Trophoblast cell (in vitro differentiated cells and primary cell): Measurements from ENCODE around the gene GBF1.
"Not testable (repeated sequence)": the region's sequence is repeated elsewhere in the genome, so short reads cannot be mapped to it uniquely, and the experiment has no call there.

Experiments used
- DNase-seq, 2 donors: peaks; one replicate each; pipeline ENCODE4 v3.0.0-alpha.2; 2016
- H2AFZ ChIP-seq: 2 replicates; pipeline ENCODE4 v1.6.1; 2013; ENCODE audit warnings: low read length, moderate library complexity, mild to moderate bottlenecking; ENCODE audit not compliant: insufficient read depth, poor library complexity
- H2AK5ac ChIP-seq: 2 replicates; pipeline ENCODE4 v1.6.1; 2013; ENCODE audit warnings: mild to moderate bottlenecking, low read length
- H2BK120ac ChIP-seq: 2 replicates; pipeline ENCODE4 v1.6.1; 2013; ENCODE audit warnings: low read length, mild to moderate bottlenecking, moderate library complexity; ENCODE audit not compliant: insufficient read depth, poor library complexity
- H2BK12ac ChIP-seq: 2 replicates; pipeline ENCODE4 v1.6.1; 2013; ENCODE audit warnings: mild to moderate bottlenecking, low read length, moderate library complexity
- H2BK5ac ChIP-seq: 2 replicates; pipeline ENCODE4 v1.6.1; 2013; ENCODE audit warnings: low read length, low read depth, moderate library complexity, mild to moderate bottlenecking; ENCODE audit not compliant: poor library complexity
- H3K14ac ChIP-seq: 2 replicates; pipeline ENCODE4 v1.6.1; 2013; ENCODE audit warnings: mild to moderate bottlenecking, low read length
- H3K18ac ChIP-seq: 2 replicates; pipeline ENCODE4 v1.6.1; 2013; ENCODE audit warnings: mild to moderate bottlenecking, low read length
- H3K23ac ChIP-seq: 2 replicates; pipeline ENCODE4 v1.6.1; 2013; ENCODE audit warnings: low read length
- H3K27ac ChIP-seq: 2 replicates; pipeline ENCODE4 v1.5.1; 2013; ENCODE audit warnings: low read depth, mild to moderate bottlenecking, inconsistent platforms, low read length, moderate library complexity
- H3K27me3 ChIP-seq: 2 replicates; pipeline ENCODE4 v1.6.1; 2013; ENCODE audit warnings: inconsistent platforms, mild to moderate bottlenecking, low read length, moderate library complexity; ENCODE audit not compliant: insufficient read depth
- H3K36me3 ChIP-seq, 2 experiments: 1 replicate in 1 of 2; 2 replicates in 1 of 2; pipeline ENCODE4 v1.6.1; 2013; ENCODE audit warnings: low read length in 2 of 2, mild to moderate bottlenecking in 2 of 2, moderate library complexity in 1 of 2; ENCODE audit not compliant: insufficient read depth in 2 of 2, control insufficient read depth in 1 of 2
- H3K4ac ChIP-seq: 2 replicates; pipeline ENCODE4 v1.6.1; 2013; ENCODE audit warnings: low read depth, mild to moderate bottlenecking, low read length, moderate library complexity
- H3K4me1 ChIP-seq, 2 experiments: 1 replicate in 1 of 2; 2 replicates in 1 of 2; pipeline ENCODE4 v1.6.1; 2013; ENCODE audit warnings: low read length in 2 of 2, mild to moderate bottlenecking in 2 of 2, moderate library complexity in 1 of 2; ENCODE audit not compliant: insufficient read depth in 2 of 2, control insufficient read depth in 1 of 2
- H3K4me2 ChIP-seq: 2 replicates; pipeline ENCODE4 v1.6.1; 2013; ENCODE audit warnings: inconsistent platforms, mild to moderate bottlenecking, low read length, moderate library complexity
- H3K4me3 ChIP-seq: 2 replicates; pipeline ENCODE4 v1.5.1; 2013; ENCODE audit warnings: mild to moderate bottlenecking, low read depth, low read length, inconsistent platforms
- H3K79me1 ChIP-seq: one replicate; pipeline ENCODE4 v1.6.1; 2013; ENCODE audit warnings: low read length
- H3K79me2 ChIP-seq: 2 replicates; pipeline ENCODE4 v1.6.1; 2013; ENCODE audit warnings: low read length, mild to moderate bottlenecking; ENCODE audit not compliant: control insufficient read depth, insufficient read depth, poor library complexity
- H3K9ac ChIP-seq: 2 replicates; pipeline ENCODE4 v1.6.1; 2013; ENCODE audit warnings: mild to moderate bottlenecking, low read length
- H3K9me3 ChIP-seq: 2 replicates; pipeline ENCODE4 v1.6.1; 2013; ENCODE audit warnings: low read depth, mild to moderate bottlenecking, control low read depth, inconsistent platforms, low read length; ENCODE audit not compliant: insufficient read depth
- H4K12ac ChIP-seq: 2 replicates; pipeline ENCODE4 v1.6.1; 2013; ENCODE audit warnings: low read depth, mild to moderate bottlenecking, low read length, moderate library complexity
- H4K8ac ChIP-seq: 2 replicates; pipeline ENCODE4 v1.6.1; 2013; ENCODE audit warnings: low read depth, mild to moderate bottlenecking, low read length, moderate library complexity
- H4K91ac ChIP-seq: one replicate; pipeline ENCODE4 v1.6.1; 2013; ENCODE audit warnings: low read depth, mild to moderate bottlenecking, low read length, moderate library complexity
- WGBS: extraction: QIAGEN DNeasy Blood & Tissue Kit; methylation state at CpG from one replicate; pipeline ENCODE4 v1.1.7; 2013; ENCODE audit warnings: missing lambda C conversion rate; ENCODE audit not compliant: insufficient read length, insufficient coverage; ENCODE audit errors: extremely low coverage; 5-methylcytosine and 5-hydroxymethylcytosine counted together

Gene GBF1

DNA sequence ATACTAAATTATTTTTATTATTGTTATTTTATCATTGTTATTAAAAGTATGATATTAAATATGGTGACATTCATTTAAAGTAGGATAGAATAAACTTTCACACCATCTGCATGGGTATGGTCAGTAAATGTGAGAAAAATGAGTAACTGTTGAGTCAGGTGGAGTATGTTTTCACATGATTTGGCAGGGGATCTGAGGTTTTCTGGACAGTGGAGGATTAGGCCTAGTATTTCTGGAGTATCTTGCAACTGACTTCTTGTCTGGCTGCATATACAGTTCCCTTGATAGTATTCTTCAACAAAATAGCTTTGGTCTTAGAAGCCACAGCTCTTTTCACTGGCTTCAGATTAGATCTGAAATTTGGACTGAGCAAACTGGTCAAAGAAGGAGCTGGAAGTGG is 54.5 kb downstream of the GBF1 start:
- H2BK120ac ChIP-seq = no peak overlapping the region
- no peak overlapping the region for H4K91ac ChIP-seq
- no peak overlapping the region for H2BK5ac ChIP-seq
- no peak overlapping the region for H3K4me3 ChIP-seq
- H3K4ac ChIP-seq = no peak overlapping the region
- H2AFZ ChIP-seq = no peak overlapping the region
- H3K79me1 ChIP-seq = no peaks in the 10 kb centered on the region
- H4K8ac ChIP-seq = no peak overlapping the region
- no peak overlapping the region for H3K14ac ChIP-seq
- no peaks in the 10 kb centered on the region for H3K36me3 ChIP-seq
- no peaks in the 10 kb centered on the region for H3K27me3 ChIP-seq
- no peaks in the 10 kb centered on the region for H3K9me3 ChIP-seq
- H3K27ac ChIP-seq = no peak overlapping the region
- H2AK5ac ChIP-seq = no peak overlapping the region
- H3K9ac ChIP-seq = no peak overlapping the region
- no peak overlapping the region for H4K12ac ChIP-seq
- H3K4me1 ChIP-seq = no peaks in the 10 kb centered on the region
- no peaks in the 10 kb centered on the region for H3K79me2 ChIP-seq
- H3K18ac ChIP-seq = no peak overlapping the region
- no peak overlapping the region for H2BK12ac ChIP-seq
- H3K23ac ChIP-seq = no peak overlapping the region
- no peak overlapping the region for H3K4me2 ChIP-seq
- DNase-seq = no peak

DNA sequence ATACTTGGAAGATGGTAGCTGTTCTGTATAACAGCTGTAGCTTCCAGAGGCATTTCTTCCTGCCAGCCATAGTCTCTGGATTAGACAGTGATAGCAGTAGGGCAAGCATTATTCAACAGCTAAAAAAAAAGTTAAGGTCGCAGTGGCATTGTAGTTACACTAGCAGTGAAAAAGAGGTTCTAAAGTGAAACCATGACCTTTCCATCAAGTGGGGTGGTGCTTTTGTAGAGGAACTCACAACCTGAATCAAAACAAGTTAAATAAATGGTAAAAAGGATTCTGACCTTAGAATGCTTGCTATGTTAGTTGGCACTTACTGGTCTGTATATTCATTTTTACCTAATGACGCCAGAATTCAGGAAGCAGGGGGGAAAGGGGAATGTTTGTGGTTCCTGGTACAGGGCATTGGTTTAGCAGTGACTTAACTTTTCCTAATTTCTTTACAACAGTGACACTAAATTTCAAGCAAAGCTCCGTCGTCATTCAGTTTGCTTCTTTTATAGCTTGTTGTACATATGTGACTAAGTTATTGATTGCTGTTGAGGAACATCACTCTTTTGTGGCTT is 55.0 kb downstream of the GBF1 start:
- Histone ChIP-seq H3K4me2 (no peak overlapping the region), H3K23ac (no peak overlapping the region), H3K36me3 (no peaks in the 10 kb centered on the region), H4K8ac (no peak overlapping the region), H2BK12ac (no peak overlapping the region), H3K79me1 (no peaks in the 10 kb centered on the region), H2AK5ac (no peak overlapping the region), H3K14ac (no peak overlapping the region), H3K4me1 (no peaks in the 10 kb centered on the region), H2BK5ac (no peak overlapping the region), H3K4ac (no peak overlapping the region), H3K27ac (no peak overlapping the region), H3K4me3 (no peak overlapping the region), H3K9ac (no peak overlapping the region), H2BK120ac (no peak overlapping the region), H3K9me3 (no peaks in the 10 kb centered on the region), H4K12ac (no peak overlapping the region), H3K79me2 (no peaks in the 10 kb centered on the region), H3K18ac (no peak overlapping the region), H3K27me3 (no peaks in the 10 kb centered on the region), H4K91ac (no peak overlapping the region), H2AFZ (no peak overlapping the region)
- no peak for DNase-seq
- WGBS = no CpG with 5 or more reads among the region's 4 CpGs

DNA sequence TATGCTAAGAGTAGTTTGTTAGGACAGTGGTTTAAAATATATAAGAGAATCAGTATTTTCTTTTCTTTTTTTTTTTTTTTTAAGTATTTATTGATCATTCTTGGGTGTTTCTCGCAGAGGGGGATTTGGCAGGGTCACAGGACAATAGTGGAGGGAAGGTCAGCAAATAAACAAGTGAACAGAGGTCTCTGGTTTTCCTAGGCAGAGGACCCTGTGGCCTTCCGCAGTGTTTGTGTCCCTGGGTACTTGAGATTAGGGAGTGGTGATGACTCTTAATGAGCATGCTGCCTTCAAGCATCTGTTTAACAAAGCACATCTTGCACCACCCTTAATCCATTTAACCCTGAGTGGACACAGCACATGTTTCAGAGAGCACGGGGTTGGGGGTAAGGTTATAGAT is 55.6 kb downstream of the GBF1 start:
- not testable (repeated sequence) for H3K79me2 ChIP-seq, H3K18ac ChIP-seq, H3K4me1 ChIP-seq, H3K9me3 ChIP-seq, H3K4me2 ChIP-seq, H3K14ac ChIP-seq, H3K79me1 ChIP-seq, H2BK12ac ChIP-seq, H3K27ac ChIP-seq, H2BK120ac ChIP-seq, H3K27me3 ChIP-seq, H3K36me3 ChIP-seq, H4K12ac ChIP-seq, H4K8ac ChIP-seq, DNase-seq, H2BK5ac ChIP-seq, H3K4me3 ChIP-seq, H3K9ac ChIP-seq, H3K4ac ChIP-seq, H4K91ac ChIP-seq, H3K23ac ChIP-seq, H2AK5ac ChIP-seq, H2AFZ ChIP-seq
- no CpG with 5 or more reads among the region's 3 CpGs for WGBS

DNA sequence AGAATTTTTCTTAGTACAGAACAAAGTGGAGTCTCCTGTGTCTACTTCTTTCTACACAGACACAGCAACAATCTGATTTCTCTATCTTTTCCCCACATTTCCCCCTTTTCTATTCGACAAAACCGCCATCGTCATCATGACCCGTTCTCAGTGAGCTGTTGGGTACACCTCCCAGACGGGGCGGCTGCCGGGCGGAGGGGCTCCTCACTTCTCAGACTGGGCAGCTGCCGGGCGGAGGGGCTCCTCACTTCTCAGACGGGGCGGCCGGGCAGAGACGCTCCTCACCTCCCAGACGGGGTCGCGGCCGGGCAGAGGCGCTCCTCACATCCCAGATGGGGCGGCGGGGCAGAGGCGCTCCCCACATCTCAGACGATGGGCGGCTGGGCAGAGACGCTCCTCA is 56.0 kb downstream of the GBF1 start:
- not testable (repeated sequence) for H3K79me2 ChIP-seq, H3K4me2 ChIP-seq, H3K27ac ChIP-seq, H3K27me3 ChIP-seq, H4K8ac ChIP-seq, H3K4me1 ChIP-seq, H3K4ac ChIP-seq, H3K23ac ChIP-seq, H2BK5ac ChIP-seq, H3K36me3 ChIP-seq, H4K91ac ChIP-seq, H3K79me1 ChIP-seq, H4K12ac ChIP-seq, DNase-seq, H3K14ac ChIP-seq, H3K9ac ChIP-seq, H3K18ac ChIP-seq, H3K9me3 ChIP-seq, H2BK12ac ChIP-seq, H3K4me3 ChIP-seq, H2AK5ac ChIP-seq, H2AFZ ChIP-seq, H2BK120ac ChIP-seq
- no CpG with 5 or more reads among the region's 25 CpGs for WGBS
